H1 (cell line): ENCODE measurements around the gene MFAP1. TPM values are rescaled to one million over a fixed set of nuclear protein-coding genes. Genes with fewer than 3 reads are reported as not detected.

Source experiments
- BRCA1 ChIP-seq: IDR thresholded peaks from 2 replicates; pipeline ENCODE4 v1.6.1; 2012; ENCODE audit warnings: low read depth, low read length, improper control_type of control experiment
- CHD1 ChIP-seq: IDR thresholded peaks from 2 replicates; pipeline ENCODE4 v1.6.1; 2012; ENCODE audit warnings: low read depth, low read length, improper control_type of control experiment
- EZH2 ChIP-seq: fragments of 200-600 bp; sonication (generic); IDR thresholded peaks from 2 replicates; pipeline ENCODE4 v1.7.1; 2012; ENCODE audit warnings: low read depth, mild to moderate bottlenecking, moderate library complexity, low read length, inconsistent platforms; ENCODE audit not compliant: severe bottlenecking
- JUN ChIP-seq: IDR thresholded peaks from 2 replicates; pipeline ENCODE4 v1.6.1; 2011; ENCODE audit warnings: low read depth, mild to moderate bottlenecking, improper control_type of control experiment, low read length
- polyA plus RNA-seq, 7 experiments: library from polyadenylated mRNA; depleted of rRNA in 3 of 7; stranded (reverse) in 5 of 7; unstranded in 2 of 7; fragments of >200 nt in 5 of 7; fragments of 200-250 nt in 2 of 7; gene quantifications; 1 replicate in 5 of 7; 2 replicates in 1 of 7; 4 replicates in 1 of 7; pipeline versions ENCODE4 v1.2.1 to v1.2.3, GENCODE V29; 2011 to 2013; ENCODE audit warnings: missing spikeins in 2 of 7, mixed read lengths in 2 of 7
- total RNA-seq: library from RNA; stranded (reverse); fragmentation: NEBNext Ultra II Directional; extraction: Animal tissue kit (Norgen Biotek cat#: 25700); gene quantifications from 2 replicates; pipeline ENCODE4 v1.2.1, GENCODE V29; 2021
- TF ChIP-seq, protein P1 (sequence below): fragments of 300-600 bp; sonication (generic); IDR thresholded peaks from 2 replicates; pipeline ENCODE4 v1.7.1; 2012; ENCODE audit warnings: low read length, moderate library complexity, mild to moderate bottlenecking, inconsistent platforms; ENCODE audit not compliant: insufficient replicate concordance
- TF ChIP-seq, protein P2 (sequence below): IDR thresholded peaks from 2 replicates; pipeline ENCODE4 v1.6.1; 2012; ENCODE audit warnings: low read length, inconsistent platforms

The MFAP1 gene
- total and polyA plus RNA-seq, 2 of the 8 experiments (the other 6 are each of a cell fraction or from before 2014, with no cell fraction given), result 23.6 to 36.7 TPM

DNA sequence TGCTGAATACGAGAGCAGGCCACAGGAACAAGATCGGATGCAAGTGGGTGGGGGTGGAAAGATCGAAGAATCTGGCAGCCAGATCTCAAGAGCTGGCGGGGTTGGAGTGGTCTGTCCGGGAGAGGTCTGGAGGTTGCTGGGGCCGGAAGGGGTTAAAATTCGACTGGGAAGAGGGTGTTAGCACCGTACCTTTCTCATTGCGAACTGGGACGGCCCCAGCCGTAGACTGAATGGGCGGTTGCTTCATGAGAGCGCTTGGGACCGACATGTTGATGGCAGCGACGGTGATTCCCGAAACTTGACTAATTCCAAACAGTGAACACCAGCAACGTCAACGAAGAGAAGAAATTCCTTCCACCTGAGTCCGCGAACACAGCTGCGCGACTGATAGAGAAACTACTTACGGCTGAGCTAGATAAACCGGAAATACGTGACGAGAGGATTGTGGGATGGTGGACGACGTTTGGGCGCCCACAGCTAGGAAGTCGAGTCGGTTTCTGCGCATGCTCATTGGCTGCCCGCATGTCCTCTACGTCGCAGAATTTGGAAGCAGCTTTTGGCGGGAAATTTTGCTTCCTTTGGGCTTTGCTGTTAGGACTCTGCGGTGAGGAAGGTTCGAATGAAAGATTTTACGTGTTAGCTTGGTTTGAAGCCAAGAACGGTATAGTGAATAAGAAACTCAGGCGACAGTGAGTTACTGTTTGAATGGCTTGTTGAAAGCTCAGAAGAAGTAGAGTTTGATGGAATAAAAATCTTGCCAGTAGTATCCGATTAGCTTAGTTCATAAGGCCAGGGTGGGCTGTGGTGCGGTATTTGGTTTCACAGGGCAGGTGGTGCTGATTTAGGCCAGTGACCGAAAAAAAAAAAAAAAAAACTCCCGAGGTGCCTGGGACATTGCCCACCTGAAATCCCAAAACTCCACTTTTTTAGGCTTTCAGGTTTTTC is at the start of gene MFAP1 (continued):
- TF ChIP-seq, protein P1, sequence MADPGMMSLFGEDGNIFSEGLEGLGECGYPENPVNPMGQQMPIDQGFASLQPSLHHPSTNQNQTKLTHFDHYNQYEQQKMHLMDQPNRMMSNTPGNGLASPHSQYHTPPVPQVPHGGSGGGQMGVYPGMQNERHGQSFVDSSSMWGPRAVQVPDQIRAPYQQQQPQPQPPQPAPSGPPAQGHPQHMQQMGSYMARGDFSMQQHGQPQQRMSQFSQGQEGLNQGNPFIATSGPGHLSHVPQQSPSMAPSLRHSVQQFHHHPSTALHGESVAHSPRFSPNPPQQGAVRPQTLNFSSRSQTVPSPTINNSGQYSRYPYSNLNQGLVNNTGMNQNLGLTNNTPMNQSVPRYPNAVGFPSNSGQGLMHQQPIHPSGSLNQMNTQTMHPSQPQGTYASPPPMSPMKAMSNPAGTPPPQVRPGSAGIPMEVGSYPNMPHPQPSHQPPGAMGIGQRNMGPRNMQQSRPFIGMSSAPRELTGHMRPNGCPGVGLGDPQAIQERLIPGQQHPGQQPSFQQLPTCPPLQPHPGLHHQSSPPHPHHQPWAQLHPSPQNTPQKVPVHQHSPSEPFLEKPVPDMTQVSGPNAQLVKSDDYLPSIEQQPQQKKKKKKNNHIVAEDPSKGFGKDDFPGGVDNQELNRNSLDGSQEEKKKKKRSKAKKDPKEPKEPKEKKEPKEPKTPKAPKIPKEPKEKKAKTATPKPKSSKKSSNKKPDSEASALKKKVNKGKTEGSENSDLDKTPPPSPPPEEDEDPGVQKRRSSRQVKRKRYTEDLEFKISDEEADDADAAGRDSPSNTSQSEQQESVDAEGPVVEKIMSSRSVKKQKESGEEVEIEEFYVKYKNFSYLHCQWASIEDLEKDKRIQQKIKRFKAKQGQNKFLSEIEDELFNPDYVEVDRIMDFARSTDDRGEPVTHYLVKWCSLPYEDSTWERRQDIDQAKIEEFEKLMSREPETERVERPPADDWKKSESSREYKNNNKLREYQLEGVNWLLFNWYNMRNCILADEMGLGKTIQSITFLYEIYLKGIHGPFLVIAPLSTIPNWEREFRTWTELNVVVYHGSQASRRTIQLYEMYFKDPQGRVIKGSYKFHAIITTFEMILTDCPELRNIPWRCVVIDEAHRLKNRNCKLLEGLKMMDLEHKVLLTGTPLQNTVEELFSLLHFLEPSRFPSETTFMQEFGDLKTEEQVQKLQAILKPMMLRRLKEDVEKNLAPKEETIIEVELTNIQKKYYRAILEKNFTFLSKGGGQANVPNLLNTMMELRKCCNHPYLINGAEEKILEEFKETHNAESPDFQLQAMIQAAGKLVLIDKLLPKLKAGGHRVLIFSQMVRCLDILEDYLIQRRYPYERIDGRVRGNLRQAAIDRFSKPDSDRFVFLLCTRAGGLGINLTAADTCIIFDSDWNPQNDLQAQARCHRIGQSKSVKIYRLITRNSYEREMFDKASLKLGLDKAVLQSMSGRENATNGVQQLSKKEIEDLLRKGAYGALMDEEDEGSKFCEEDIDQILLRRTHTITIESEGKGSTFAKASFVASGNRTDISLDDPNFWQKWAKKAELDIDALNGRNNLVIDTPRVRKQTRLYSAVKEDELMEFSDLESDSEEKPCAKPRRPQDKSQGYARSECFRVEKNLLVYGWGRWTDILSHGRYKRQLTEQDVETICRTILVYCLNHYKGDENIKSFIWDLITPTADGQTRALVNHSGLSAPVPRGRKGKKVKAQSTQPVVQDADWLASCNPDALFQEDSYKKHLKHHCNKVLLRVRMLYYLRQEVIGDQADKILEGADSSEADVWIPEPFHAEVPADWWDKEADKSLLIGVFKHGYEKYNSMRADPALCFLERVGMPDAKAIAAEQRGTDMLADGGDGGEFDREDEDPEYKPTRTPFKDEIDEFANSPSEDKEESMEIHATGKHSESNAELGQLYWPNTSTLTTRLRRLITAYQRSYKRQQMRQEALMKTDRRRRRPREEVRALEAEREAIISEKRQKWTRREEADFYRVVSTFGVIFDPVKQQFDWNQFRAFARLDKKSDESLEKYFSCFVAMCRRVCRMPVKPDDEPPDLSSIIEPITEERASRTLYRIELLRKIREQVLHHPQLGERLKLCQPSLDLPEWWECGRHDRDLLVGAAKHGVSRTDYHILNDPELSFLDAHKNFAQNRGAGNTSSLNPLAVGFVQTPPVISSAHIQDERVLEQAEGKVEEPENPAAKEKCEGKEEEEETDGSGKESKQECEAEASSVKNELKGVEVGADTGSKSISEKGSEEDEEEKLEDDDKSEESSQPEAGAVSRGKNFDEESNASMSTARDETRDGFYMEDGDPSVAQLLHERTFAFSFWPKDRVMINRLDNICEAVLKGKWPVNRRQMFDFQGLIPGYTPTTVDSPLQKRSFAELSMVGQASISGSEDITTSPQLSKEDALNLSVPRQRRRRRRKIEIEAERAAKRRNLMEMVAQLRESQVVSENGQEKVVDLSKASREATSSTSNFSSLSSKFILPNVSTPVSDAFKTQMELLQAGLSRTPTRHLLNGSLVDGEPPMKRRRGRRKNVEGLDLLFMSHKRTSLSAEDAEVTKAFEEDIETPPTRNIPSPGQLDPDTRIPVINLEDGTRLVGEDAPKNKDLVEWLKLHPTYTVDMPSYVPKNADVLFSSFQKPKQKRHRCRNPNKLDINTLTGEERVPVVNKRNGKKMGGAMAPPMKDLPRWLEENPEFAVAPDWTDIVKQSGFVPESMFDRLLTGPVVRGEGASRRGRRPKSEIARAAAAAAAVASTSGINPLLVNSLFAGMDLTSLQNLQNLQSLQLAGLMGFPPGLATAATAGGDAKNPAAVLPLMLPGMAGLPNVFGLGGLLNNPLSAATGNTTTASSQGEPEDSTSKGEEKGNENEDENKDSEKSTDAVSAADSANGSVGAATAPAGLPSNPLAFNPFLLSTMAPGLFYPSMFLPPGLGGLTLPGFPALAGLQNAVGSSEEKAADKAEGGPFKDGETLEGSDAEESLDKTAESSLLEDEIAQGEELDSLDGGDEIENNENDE, result no peak
- TF ChIP-seq CHD1, result no peak
- TF ChIP-seq JUN, result no peak
- TF ChIP-seq, protein P2, sequence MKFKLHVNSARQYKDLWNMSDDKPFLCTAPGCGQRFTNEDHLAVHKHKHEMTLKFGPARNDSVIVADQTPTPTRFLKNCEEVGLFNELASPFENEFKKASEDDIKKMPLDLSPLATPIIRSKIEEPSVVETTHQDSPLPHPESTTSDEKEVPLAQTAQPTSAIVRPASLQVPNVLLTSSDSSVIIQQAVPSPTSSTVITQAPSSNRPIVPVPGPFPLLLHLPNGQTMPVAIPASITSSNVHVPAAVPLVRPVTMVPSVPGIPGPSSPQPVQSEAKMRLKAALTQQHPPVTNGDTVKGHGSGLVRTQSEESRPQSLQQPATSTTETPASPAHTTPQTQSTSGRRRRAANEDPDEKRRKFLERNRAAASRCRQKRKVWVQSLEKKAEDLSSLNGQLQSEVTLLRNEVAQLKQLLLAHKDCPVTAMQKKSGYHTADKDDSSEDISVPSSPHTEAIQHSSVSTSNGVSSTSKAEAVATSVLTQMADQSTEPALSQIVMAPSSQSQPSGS, result peak; percentile 48; the same call in 1 of the 2 replicates
- TF ChIP-seq EZH2, result no peak
- TF ChIP-seq BRCA1, result no peak
